Left lung (tissue), 10 donors: ENCODE data around the gene RAI1. TPM values are rescaled to one million over a fixed set of nuclear protein-coding genes. Genes with fewer than 3 reads are reported as not detected.

Experiments used
- ATAC-seq: fragments of 200-7000 bp; cut with Tn5 transposase; one replicate; pipeline ENCODE4 v1.9.1; 2020; ENCODE audit warnings: moderate library complexity
- DNase-seq, 4 donors: peaks; one replicate each; pipeline ENCODE4 v3.0.0-alpha.2; 2013 to 2020
- H3K27ac ChIP-seq, 2 donors: fragments of 200-600 bp; sonication (generic) in 1 of 2; one replicate each; pipeline versions ENCODE4 v1.5.0 to v1.8.0; 2020 to 2021
- H3K27me3 ChIP-seq, 2 donors: fragments of 200-600 bp; sonication (generic) in 1 of 2; one replicate each; pipeline versions ENCODE4 v1.5.0 to v1.8.0; 2020 to 2021
- H3K36me3 ChIP-seq, 2 donors: fragments of 200-600 bp; sonication (generic) in 1 of 2; one replicate each; pipeline versions ENCODE4 v1.5.0 to v1.8.0; 2020 to 2021
- H3K4me1 ChIP-seq, 2 donors: fragments of 200-600 bp; one replicate each; pipeline ENCODE4 v1.8.0; 2021
- H3K4me3 ChIP-seq, 2 donors: fragments of 200-600 bp; sonication (generic) in 1 of 2; one replicate each; pipeline versions ENCODE4 v1.5.0 to v1.8.0; 2020 to 2021; ENCODE audit warnings: mild to moderate bottlenecking in 1 of 2
- H3K9me3 ChIP-seq, 2 donors: fragments of 200-600 bp; sonication (generic) in 1 of 2; one replicate each; pipeline versions ENCODE4 v1.5.0 to v1.8.0; 2020 to 2021
- CTCF ChIP-seq, 2 donors: fragments of 200-600 bp; sonication (generic) in 1 of 2; IDR thresholded peaks; one replicate each; pipeline versions ENCODE4 v1.5.0 to v1.8.0; 2021; ENCODE audit warnings: antibody characterized with exemption in 2 of 2
- intact Hi-C, 2 donors: fragments of 100-400 bp; cut with DNase I; formaldehyde crosslinking; loops; one replicate each; pipeline versions ENCODE4 v1.11.2 to v1.14.2; 2022
- polyA plus RNA-seq, 6 donors: library from polyadenylated mRNA; unstranded; fragments of 120-200 nt; gene quantifications; one replicate each; pipeline ENCODE4 v1.2.1, GENCODE V29; 2013; ENCODE audit not compliant: insufficient read length in 6 of 6
- total RNA-seq, 2 donors: library from RNA; stranded (reverse); fragmentation: NEBNext Ultra II Directional; extraction: Animal tissue kit (Norgen Biotek cat#: 25700); gene quantifications; one replicate each; pipeline ENCODE4 v1.2.1, GENCODE V29; 2021
- donor health status: DM: no; HTN: yes; CAD: no.
- donor health status: DM: no; HTN: no; CAD: no.

The RAI1 gene
- total and polyA plus RNA-seq, 8 donors = 28.8 to 43.8 (median 34.7) TPM

GRCh38 chr17:17815062-17815406 lies 133.8 kb downstream of the RAI1 start:
- Histone ChIP-seq H3K36me3 (peaks cover 0 to 93% of the 10 kb centered on the region in 2 donors), H3K27ac (peak overlapping the region in 1 of 2 donors; percentile 23), H3K4me3 (no peak overlapping the region), H3K9me3 (no peaks in the 10 kb centered on the region), H3K4me1 (peaks cover 22 to 41% of the 10 kb centered on the region in 2 donors), H3K27me3 (no peaks in the 10 kb centered on the region)
- ATAC-seq = no peak
- TF ChIP-seq CTCF (IDR thresholded peaks at IDR 0.05) = no peak
- DNase-seq = no peak
- intact Hi-C loops = loop anchor here in 1 of 2 donors (10.0 kb wide), 1 partner anchor 50 kb away; no protein-coding TSS in a partner anchor

DNA sequence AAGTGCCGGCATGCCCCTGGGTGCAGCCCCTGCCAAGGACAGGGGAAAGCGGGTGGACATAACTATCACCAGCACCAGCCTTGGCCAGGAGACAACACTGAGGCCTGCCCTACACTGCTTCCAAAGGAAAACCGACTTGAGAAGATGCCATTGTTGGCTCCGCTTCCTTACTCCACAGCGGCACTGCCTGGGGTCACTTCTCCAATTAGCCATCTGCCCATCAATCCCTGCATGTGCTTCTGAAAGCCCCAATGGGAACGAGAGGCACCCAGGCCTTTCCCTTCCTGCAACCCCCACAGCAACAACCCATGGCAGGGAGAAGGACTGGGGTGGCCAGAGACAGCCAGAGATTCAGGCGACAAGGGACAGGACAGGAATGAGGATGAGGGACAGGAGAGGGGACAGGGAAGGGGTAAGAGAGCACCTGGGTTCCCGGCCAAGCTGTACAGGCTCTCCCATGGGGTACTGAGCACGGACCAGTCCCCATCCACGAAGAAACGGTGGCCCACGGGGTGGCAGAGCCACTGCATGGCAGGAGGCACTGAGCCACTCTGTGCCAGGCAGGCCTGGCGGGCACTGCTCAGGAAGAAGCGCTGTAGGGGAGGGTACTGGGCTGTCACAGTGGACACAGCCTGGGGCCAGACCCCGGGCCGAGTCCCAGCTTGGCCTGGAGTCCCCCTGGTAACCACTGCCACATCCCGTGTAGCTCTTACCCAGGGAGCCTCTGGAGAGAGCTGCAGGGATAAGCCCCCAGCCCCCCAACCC lies 134.4 kb downstream of the RAI1 start:
- DNase-seq (no peak), ATAC-seq (no peak)
- no peaks in the 10 kb centered on the region for H3K27me3 ChIP-seq
- H3K27ac ChIP-seq = peak overlapping the region in 1 of 2 donors; percentile 23
- no peak overlapping the region for H3K4me3 ChIP-seq
- H3K9me3 ChIP-seq = no peaks in the 10 kb centered on the region
- H3K4me1 ChIP-seq = peaks cover 23 to 47% of the 10 kb centered on the region in 2 donors
- TF ChIP-seq CTCF (IDR thresholded peaks at IDR 0.05) = no peak
- intact Hi-C loops = loop anchor here in 1 of 2 donors (10.0 kb wide), 1 partner anchor 49 kb away; no protein-coding TSS in a partner anchor
- H3K36me3 ChIP-seq = peaks cover 0 to 89% of the 10 kb centered on the region in 2 donors

DNA sequence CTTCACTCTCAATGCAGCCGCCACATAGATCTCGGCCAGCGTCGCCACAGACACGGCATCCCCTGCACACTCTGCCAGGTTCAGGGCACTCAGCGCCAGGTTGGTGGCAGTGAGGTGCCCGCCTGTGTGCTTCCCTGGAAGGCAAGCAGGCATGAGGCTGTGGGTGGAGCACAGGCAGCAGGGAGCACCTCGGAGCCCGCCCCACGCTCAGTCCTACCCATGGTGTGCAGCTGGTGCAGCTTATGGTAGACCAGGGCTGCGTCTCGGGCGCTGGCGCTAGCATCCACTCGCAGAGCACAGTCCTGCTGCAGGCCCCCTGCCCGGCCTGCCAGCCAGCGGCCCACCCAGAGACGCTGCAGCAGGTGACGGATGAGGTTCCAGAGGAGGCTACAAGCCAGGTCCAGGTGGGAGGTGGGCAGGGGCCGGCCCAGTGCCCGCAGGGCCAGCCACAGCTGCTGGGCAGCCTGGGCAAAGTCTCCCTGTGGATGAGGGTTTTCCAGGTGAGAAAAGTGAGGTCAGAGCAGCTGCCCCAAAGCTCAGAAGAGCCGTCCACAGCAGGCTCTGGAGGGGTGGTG lies 135.1 kb downstream of the RAI1 start:
- intact Hi-C loops = loop anchor here in 1 of 2 donors (10.0 kb wide), 1 partner anchor 48 kb away; no protein-coding TSS in a partner anchor
- Histone ChIP-seq H3K9me3 (no peaks in the 10 kb centered on the region), H3K4me3 (no peak overlapping the region), H3K27ac (no peak overlapping the region), H3K36me3 (peaks cover 0 to 83% of the 10 kb centered on the region in 2 donors), H3K4me1 (peaks cover 19 to 54% of the 10 kb centered on the region in 2 donors), H3K27me3 (no peaks in the 10 kb centered on the region)
- no peak for DNase-seq
- no peak for TF ChIP-seq CTCF (IDR thresholded peaks at IDR 0.05)
- no peak for ATAC-seq

- ATAC-seq (no peak), DNase-seq (no peak)
- Histone ChIP-seq H3K9me3 (no peaks in the 10 kb centered on the region), H3K27ac (no peak overlapping the region), H3K36me3 (peaks cover 0 to 77% of the 10 kb centered on the region in 2 donors), H3K4me1 (peaks cover 21 to 55% of the 10 kb centered on the region in 2 donors), H3K27me3 (no peaks in the 10 kb centered on the region), H3K4me3 (no peak overlapping the region)
- no peak for TF ChIP-seq CTCF (IDR thresholded peaks at IDR 0.05)
- intact Hi-C loops = loop anchor here in 1 of 2 donors (10.0 kb wide), 1 partner anchor 48 kb away; no protein-coding TSS in a partner anchor
Observed at GRCh38 chr17:17816831-17817551, 135.7 kb downstream of the RAI1 start.
